NCI-H1436 (cell line): ENCODE data around the gene FIP1L1.
"Not testable (repeated sequence)": the region's sequence is repeated elsewhere in the genome, so short reads cannot be mapped to it uniquely, and the experiment has no call there.

ENCODE experiments used
- DNase-seq: peaks from one replicate; lab custom pipeline; 2025; lab: John Stamatoyannopoulos, UW

FIP1L1 gene, protein sequence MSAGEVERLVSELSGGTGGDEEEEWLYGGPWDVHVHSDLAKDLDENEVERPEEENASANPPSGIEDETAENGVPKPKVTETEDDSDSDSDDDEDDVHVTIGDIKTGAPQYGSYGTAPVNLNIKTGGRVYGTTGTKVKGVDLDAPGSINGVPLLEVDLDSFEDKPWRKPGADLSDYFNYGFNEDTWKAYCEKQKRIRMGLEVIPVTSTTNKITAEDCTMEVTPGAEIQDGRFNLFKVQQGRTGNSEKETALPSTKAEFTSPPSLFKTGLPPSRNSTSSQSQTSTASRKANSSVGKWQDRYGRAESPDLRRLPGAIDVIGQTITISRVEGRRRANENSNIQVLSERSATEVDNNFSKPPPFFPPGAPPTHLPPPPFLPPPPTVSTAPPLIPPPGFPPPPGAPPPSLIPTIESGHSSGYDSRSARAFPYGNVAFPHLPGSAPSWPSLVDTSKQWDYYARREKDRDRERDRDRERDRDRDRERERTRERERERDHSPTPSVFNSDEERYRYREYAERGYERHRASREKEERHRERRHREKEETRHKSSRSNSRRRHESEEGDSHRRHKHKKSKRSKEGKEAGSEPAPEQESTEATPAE

DNA sequence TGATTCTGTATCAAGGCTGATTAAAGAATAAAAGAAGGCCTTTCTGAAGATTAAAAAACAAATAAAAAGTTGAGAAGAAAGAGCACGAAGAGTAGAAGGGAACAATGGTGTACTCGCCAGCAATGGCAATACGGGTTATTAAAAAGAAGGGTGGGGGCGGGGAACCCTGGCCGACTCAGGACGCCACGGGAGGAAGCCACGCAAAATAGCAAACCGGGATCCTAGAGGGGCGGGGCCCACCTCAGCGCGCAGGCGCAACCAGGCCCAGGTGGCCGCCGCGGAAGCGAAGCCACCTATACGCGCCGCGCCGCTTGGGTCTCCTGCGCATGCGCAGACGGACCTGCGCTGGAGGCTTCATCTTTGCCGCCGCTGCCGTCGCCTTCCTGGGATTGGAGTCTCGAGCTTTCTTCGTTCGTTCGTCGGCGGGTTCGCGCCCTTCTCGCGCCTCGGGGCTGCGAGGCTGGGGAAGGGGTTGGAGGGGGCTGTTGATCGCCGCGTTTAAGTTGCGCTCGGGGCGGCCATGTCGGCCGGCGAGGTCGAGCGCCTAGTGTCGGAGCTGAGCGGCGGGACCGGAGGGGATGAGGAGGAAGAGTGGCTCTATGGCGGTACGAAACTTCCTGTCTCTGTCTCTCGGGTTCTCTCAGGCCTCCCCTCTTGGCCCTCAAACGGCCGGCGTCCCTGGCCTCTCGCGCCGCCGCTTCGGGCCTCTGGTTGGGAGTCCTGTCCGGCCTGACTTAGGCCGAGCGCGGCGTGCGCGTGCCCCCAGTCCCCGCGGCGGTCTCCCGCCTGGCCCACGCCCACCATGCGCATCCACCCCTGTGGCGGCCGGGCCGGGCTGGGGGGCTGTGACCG is at the start of gene FIP1L1:
FIP1L1 (plus strand) TSS at position 323 of the 852 bp plus-strand sequence; CDS start at position 521, 198 bp downstream.
- DNase-seq: peak; percentile 93

DNA sequence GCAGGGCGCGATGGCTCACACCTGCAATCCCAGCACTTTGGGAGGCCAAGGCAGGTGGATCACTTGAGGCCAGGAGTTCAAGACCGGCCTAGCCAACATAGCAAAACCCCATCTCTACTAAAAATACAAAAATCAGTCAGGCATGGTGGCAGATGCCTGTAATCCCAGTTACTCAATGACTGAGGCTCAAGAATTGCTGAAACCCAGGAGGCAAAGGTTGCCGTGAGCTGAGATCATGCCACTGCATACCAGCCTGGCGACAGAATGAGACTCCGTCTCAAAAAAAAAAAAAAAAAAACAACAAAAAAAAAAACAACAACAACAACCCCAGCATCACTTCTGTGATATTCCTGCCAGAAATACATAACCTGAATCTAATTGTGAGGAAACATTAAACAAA is 42.5 kb upstream of the FIP1L1 start:
- not testable (repeated sequence) for DNase-seq

DNA sequence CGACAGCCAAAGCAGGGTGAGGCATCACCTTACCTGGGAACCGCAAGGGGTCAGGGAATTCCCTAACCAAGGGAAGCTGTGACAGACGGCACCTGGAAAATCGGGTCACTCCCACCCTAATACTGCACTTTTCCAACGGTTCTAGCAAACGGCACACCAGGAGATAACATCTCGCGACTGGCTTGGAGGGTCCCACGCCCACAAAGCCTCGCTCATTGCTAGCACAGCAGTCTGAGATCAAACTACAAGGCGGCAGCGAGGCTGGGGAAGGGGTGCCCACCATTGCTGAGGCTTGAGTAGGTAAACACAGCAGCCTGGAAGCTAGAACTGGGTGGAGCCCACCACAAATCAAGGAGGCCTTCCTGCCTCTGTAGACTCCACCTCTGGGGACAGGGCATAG is 37.3 kb upstream of the FIP1L1 start:
- DNase-seq: not testable (repeated sequence)

DNA sequence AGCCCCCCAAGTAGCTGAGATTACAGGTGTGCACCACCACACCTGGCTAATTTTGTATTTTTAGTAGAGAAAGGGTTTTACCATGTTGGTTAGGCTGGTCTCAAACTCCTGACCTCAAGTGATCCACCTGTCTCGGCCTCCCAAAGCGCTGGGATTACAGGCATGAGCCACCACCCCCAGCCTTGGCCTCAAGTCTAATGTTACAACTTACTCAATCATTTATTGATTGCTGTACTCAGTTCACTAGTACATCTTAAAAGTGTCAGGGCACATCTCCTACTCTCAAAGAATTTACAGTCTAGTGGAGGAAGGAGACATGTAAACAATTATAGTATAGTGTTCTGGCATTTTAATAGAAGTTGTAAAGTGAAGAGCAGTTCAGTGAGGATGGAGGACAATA is 31.0 kb upstream of the FIP1L1 start:
- not testable (repeated sequence) for DNase-seq

DNA sequence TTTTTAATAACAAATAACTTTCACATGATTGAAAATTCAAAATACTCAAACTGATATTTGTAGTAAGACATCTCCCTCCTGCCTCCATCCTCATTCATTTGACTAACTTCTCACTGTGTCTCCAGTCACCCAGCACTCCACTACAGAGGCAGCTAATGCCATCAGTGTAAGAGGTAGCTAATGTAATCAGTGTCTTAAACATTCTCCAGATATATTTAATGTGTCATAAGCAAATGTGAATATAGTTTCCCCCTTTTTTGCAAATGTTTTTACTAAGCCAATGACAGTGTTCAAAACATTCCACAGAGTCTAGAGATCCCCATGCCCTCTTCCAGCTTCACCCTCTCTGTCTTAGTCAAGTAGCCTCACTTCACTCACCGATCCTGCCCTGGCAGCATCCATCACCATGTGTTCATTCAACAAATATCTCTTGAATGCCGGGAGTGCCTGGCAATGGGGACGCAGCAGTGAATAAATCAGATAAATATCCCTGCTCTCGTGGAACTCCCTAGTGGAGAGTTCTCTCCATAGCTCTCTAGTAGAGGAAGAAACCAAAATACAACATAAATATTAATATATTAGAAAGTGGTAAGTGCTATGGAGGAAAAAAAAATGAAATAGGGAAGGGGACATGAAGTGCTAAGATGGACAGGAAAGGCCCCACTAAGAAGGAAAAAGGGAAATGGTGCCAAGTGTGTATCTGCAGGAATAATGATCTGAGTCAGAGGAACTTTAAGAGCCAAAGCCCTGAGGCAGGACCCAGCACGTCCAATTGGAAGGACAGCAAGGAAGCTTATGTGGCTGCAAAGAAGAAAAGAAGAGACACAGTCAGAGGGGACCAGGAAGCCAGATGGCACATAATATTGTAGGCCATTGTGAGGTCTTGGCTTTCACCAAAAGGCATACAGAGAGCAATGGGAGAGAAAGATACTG is 30.3 kb upstream of the FIP1L1 start:
- no peak for DNase-seq

DNA sequence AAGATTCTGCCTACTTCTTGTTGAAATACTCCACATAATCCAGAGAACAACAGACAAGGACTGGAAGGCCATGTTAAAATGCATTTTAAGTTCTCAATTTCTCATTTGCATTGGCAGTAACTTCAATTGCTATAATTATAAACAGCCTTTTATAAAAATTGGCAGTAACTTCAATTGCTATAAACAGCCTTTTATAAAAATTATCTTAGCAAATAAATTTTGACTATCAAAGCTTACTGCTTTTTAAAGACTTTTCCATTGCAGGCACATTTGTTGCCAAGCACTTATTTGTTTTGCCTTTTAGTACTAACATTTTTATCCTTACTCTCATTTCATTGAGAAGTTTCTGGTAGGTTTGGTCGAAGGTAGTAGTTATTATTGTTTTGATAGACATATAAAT is 29.4 kb upstream of the FIP1L1 start:
- DNase-seq: no peak

DNA sequence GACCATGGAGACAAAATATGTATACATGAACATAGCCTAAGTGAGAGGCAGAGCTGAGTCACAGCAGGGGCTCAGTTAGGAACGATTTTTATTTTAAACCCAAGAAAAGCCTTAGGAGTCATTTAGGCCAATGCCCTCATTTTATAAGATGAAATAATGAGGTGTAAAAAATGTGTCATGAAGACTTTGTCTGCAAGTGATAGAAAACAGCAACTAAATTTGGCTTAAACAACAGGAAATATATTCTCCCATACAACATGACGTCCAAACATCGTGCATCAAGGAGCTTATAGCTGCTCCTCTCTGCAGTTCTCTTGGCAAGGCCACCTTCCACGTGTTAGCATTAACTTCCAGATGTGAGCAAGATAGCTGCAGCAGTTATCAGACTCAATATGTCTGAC is 28.4 kb upstream of the FIP1L1 start:
- DNase-seq: no peak

DNA sequence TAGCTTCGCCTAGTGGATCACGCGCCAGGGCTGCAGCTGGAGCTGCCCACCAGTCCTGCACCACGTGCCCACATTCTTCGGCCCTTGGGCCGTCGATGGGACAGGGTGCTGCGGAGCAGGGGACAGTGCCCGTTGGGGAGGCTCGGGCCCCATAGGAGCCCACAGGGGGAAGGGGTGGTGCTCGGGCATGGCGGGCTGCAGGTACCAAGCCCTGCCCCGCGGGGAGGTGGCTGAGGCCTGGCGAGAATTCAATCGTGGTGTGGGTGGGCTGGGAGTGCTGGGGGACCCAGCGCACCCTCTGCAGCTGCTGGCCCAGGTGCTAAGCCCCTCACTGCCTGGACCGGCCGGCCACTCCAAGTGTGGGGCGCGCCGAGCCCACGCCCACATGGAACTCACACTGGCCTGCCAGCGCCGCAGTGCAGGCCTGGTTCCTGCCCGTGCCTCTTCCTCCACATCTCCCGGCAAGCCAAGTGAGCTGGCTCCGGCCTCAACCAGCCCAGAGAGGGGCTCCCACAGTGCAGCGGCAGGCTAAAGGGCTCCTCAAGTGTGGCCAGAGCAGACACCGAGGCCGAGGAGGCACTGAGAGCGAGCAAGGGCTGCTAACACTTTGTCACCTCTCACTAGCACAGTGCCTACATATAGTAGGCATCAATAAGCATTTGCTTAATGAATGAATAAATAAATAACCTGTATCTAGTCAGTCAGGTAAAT is 23.3 kb upstream of the FIP1L1 start:
- DNase-seq: no peak

DNA sequence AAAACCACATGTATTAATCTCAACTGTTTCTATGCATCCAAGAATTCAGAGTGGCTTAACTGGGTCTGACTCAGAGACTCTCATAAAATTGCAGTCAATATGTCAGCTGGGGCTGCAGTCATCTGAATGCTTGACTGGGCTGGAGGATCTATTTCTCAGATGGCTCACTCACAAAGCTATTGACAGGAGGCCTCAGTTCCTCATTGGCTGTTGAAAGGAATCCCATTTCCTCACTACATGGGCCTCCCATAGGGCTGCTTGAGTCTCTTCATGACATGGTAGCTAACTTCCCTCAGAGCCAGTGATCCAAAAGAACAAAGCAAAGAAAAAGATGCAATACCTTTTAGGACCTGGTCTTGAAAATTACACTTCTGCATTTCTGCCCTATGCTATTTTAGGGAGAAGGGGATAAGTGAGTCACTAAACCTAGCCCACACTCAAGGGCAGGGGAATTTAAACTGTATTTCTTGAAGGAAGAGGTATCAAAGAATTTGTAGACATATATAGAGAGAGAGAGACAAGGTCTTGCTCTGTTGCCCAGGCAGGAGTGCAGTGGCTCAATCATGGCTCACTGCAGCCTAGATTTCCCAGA is 21.4 kb upstream of the FIP1L1 start:
- DNase-seq: no peak

DNA sequence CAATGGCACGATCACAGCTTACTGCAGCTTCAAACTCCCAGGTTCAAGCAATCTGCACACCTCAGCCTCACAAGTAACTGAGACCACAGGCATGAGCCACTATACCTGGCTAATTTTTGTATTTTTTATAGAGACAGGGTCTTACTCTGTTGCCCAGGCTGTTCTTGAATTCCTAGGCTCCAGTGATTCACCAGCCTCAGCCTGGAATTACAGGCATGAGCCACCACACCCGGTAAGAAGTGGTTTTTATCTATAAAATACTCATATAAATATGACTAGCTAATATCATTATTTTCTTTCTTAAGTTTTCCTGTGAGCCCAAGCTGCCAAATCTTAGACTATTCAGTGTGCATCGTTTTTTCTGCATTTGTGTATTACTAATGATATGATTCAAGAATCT is 16.0 kb upstream of the FIP1L1 start:
- DNase-seq: no peak

DNA sequence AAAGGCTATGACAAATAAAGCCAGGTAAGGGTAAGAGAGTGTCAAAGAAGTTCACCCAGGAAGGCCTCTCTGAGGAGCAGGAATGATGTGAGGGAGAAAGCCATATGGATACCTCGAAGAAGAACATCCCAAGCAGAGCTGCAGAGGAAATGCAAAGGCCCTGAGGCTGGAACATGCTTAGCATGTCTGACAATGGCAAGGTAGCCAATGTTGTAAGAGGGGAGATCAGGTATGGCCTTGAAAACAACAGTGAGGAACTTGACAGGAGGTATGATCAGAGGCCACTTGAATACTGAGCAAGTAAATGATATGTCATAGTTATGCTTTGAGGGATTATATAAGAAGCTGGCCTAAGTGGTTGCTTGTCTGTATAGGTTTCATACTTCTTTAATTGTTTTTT is 15.3 kb upstream of the FIP1L1 start:
- no peak for DNase-seq

DNA sequence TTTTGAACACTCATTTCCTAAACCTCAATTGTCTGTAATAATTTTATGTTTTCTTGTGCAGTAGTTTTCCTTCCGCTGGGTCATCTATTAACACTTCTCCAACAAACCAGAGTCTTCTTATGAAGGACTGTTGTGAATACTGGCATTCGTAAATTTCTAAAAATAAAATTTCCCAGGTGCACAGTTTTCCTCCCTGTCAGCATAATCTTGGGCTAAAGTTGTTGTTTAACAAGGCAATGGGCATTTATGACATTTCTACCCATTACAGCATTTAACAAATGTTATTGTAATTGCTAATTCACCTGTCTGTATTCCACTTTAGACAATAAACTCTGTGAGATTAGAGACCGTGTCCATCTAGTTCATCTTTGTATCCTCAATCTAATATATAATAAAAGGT is 12.8 kb upstream of the FIP1L1 start:
- DNase-seq: no peak

DNA sequence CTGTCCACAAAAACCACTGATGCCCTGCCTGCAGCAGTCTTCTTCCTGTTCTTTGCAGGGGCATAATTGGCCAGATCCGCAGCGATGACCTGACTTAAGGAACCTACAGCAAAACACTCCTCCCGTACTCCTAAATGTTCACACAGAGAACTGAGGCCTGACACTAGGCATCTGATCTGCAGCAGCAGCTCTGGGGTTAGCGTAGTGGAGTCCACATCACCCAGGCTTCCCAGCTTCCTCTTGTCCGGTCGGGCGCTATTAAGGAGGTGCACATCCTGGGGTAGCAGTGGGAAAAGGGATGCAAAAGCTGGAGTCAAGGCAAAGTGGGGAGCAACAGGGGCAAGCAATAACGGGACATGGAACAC is 12.3 kb upstream of the FIP1L1 start:
- DNase-seq: no peak

DNA sequence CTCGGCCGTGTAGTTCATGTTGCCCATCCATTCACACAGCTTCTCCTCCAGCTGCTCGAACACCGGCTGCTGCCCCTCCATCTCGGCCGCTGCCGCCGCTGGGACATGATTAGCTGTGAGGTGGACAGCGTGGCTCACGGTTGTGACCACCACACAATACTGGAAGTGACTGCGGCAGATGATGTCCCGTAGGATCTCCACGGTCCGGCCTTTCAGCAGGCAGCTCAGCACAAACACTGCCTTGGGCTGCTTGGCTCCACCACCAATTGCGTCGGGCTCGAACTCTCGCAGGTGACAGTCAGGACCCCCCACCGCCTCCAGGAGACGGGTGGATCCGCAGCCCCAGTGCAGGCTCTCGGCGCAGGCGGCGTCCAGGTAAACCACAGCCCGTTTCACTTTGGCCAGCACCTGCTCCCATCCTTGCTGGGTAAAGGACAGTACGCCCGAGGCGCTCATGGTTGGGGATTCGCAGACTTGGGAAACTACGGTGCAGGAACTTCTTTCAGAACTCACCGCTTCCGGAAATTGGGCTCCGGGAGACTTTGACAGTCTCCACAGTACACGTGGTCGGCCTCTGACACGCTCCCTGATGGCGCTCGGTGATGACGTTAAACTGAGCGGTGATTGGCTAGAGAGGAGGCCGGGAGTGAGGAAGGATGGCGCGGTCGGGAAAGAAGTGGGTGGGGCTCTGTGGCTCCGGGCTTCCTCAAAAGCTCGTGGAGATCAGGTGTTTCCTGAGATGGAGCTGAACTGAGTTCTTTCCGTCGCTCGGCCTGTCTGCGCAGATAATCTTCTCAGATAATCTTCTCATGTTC is 11.7 kb upstream of the FIP1L1 start, which contains the start of gene SCFD2:
SCFD2 (minus strand) TSS at position 576 of the 815 bp plus-strand sequence.
- DNase-seq: peak; percentile 93

DNA sequence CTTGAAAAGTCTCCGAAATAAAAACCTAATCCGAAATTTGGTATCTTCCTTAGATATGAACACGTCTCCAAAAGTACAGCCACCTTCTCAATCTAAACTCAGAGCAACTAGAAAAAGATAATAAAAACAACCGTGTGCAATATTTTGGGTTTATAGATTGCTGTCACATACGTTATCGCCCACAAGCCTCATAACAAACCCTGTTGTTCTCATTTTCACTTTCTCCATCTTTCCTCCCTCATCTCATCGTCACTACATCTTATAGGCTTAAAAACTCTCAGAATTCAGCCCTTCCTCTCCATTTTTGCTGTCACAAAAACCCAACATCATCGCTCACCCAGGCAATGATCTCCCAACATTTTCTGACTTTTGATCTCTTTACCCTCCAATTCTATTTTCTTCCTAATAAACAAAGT is 11.1 kb upstream of the FIP1L1 start:
- no peak for DNase-seq

DNA sequence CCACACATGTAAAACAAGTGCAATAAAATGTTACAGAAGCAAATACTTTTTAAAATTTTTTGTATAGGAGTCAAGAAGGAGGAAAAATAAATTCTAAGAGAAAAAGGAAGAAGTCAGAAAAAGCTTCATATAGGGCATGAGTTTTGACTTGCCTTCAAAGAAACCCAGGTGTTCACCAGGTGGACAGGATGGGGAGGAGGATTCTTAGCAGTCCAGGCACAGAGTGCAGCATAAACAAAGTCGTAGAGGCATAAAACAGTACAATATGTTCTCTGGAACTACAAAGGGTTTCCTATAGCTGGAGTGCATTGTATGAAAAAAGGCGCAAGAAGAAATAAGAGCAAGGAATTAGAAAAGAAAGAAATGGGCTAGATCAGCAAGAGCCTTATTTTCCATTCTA is 9.7 kb upstream of the FIP1L1 start:
- DNase-seq: no peak

DNA sequence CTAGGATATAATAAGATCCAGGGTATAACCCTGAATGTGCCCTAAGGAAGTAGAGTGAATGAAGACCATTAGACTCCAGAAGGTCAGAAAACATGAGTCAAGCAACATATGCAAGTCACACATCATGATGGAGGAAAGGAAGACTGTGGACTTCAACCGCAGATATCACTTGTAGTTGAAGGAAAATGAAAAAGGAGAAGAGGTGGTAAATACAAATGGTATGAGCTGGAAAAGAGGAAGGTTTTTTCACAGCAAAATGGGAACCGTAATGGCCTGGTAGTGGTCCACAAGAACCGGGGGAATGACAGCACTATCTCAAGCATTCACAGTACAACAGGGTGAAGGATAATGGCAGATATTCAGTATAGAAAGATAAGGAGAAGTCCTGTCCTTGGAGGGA is 6.4 kb upstream of the FIP1L1 start:
- DNase-seq: no peak

DNA sequence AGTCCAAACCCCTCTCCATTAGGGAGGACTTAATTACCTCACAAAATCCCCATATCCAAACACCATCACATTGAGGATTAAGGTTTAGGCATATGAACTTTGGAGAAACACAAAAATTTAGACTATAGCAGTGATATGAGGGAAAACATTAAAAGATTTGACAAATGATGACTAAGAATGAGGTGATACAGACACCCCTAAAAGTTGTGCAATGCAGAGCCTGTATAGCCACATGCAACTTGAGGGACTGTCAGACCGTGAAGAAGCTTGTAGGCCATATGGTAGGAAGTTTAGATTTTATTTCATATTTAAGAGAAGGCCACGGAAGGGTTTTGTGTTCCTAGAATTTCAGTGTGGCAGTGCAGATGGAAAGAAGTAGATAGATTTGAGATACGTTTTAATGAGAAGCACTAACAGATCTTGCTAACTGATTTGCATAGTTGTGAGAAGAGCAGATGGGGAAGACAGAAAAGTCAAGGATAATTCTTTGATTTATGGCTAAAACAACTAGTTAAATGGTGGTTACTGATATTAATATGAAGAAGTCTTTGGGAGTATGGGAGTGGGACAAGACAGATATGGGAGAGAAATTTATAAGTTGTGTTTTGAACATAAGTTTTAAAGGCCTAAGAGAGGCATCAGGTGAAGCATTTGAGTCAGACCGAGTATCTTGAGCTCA is 5.5 kb upstream of the FIP1L1 start:
- DNase-seq: no peak

DNA sequence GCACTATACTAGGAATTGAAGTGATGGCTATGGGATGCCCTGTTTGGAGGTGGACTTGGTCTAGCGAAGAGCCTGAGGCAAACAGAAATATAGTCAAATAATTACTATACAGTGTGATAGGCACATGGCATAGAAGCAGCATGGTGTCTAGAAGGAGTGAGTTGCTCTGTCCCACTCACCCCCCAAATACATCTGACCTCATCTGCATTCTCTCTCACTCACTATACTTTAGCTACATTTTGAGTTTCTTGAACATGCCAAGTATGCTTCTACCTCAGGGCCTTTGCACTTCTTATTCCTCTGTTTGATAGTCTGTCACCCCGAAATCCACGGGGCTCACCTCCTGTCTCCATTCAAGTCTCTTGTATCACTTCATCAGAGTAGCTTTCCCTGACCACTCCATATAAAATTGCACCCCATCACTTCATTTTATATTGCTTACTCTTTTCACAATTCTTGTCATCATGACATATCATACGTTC is 2.6 kb upstream of the FIP1L1 start:
- no peak for DNase-seq
